Endothelial cell of umbilical vein (primary cell): ENCODE data around the gene DHX36. TPM values are rescaled to one million over a fixed set of nuclear protein-coding genes. Genes with fewer than 3 reads are reported as not detected.
A peak's percentile ranks its signal among the peaks of the same experiment; 100 is the strongest.

Experiments
- BruUV-seq: library from RNA; stranded (reverse); fragments of 400-500 nt; replicated peaks from 2 replicates; lab custom pipeline; 2021; lab: Mats Ljungman, UMichigan
- CTCF ChIA-PET: fragments of 300-600, 350-600 bp; sonication (Branson Sonifier 250); formaldehyde crosslinking; loops from one replicate; lab custom pipeline; 2021; ENCODE audit warnings: antibody characterized with exemption, inconsistent platforms; lab: Charles Lee
- POLR2A ChIA-PET: fragments of 300-600, 350-600 bp; sonication (Branson Sonifier 250); formaldehyde crosslinking; loops from one replicate; lab custom pipeline; 2021; ENCODE audit warnings: antibody characterized with exemption, inconsistent platforms; lab: Charles Lee
- DNase-seq: peaks from one replicate; pipeline ENCODE4 v3.0.0-alpha.2; 2011; ENCODE audit warnings: low read depth, low spot score
- FAIRE-seq: peaks from 2 replicates; lab custom pipeline; 2011; peaks lifted over from hg19 to GRCh38; lab: Jason Lieb, UNC
- H2AFZ ChIP-seq: 2 replicates; pipeline ENCODE4 v1.6.0; 2012; ENCODE audit warnings: low read depth, low read length, control low read depth, inconsistent platforms
- H3K27ac ChIP-seq: 2 replicates; pipeline ENCODE4 v1.5.1; 2011; ENCODE audit warnings: low read depth, mild to moderate bottlenecking, control low read depth, low read length, moderate library complexity; ENCODE audit not compliant: insufficient read depth
- H3K27me3 ChIP-seq, 2 experiments: 2 replicates each; pipeline versions ENCODE4 v1.6.0 to v1.6.1; 2011; ENCODE audit warnings: low read length in 2 of 2, mixed read lengths in 1 of 2; ENCODE audit not compliant: control insufficient read depth in 2 of 2, insufficient read depth in 2 of 2
- H3K36me3 ChIP-seq, 2 experiments: 2 replicates in 1 of 2; 3 replicates in 1 of 2; pipeline ENCODE4 v1.5.1; 2011; ENCODE audit warnings: low read length in 2 of 2, mild to moderate bottlenecking in 1 of 2, moderate library complexity in 1 of 2; ENCODE audit not compliant: control insufficient read depth in 2 of 2, insufficient read depth in 2 of 2; ENCODE audit errors: extremely low read depth in 1 of 2
- H3K4me1 ChIP-seq: 3 replicates; pipeline ENCODE4 v1.5.1; 2011; ENCODE audit warnings: mild to moderate bottlenecking, low read length; ENCODE audit not compliant: control insufficient read depth, insufficient read depth; ENCODE audit errors: extremely low read depth
- H3K4me2 ChIP-seq: 2 replicates; pipeline ENCODE4 v1.6.1; 2011; ENCODE audit warnings: low read length, control low read depth, mixed read lengths; ENCODE audit not compliant: insufficient read depth
- H3K4me3 ChIP-seq, 3 experiments: fragments of 200-600 bp in 1 of 3; sonication (generic), shearing (Covaris generic) in 1 of 3; replicated peaks in 1 of 3; 2 replicates each; pipeline ENCODE4 v1.5.1; 2011 to 2016; ENCODE audit warnings: control low read depth in 3 of 3, low read length in 3 of 3, mild to moderate bottlenecking in 2 of 3, inconsistent platforms in 1 of 3, low read depth in 1 of 3, moderate library complexity in 1 of 3; ENCODE audit not compliant: insufficient read depth in 1 of 3
- H3K79me2 ChIP-seq: 2 replicates; pipeline ENCODE4 v1.6.0; 2012; ENCODE audit warnings: low read length, inconsistent platforms; ENCODE audit not compliant: control insufficient read depth, insufficient read depth
- H3K9ac ChIP-seq: replicated peaks from 2 replicates; pipeline ENCODE3; 2011; ENCODE audit warnings: low read length, control low read depth; ENCODE audit not compliant: insufficient read depth; ENCODE audit errors: extremely low read depth
- H3K9me1 ChIP-seq: replicated peaks from 3 replicates; pipeline ENCODE4 v1.6.0; 2011; ENCODE audit warnings: mild to moderate bottlenecking, low read length; ENCODE audit not compliant: control insufficient read depth, insufficient read depth; ENCODE audit errors: extremely low read depth
- H3K9me3 ChIP-seq: replicated peaks from 2 replicates; pipeline ENCODE4 v1.5.1; 2012; ENCODE audit warnings: low read length, inconsistent platforms; ENCODE audit not compliant: control insufficient read depth, insufficient read depth
- H4K20me1 ChIP-seq: replicated peaks from 2 replicates; pipeline ENCODE3; 2011; ENCODE audit warnings: mild to moderate bottlenecking, low read length; ENCODE audit not compliant: control insufficient read depth, insufficient read depth; ENCODE audit errors: extremely low read depth
- CTCF ChIP-seq, 2 donors: IDR thresholded peaks; 1 replicate in 1 of 2; 2 replicates in 1 of 2; pipeline ENCODE4 v1.5.1; 2011; ENCODE audit warnings: low read length in 2 of 2, mild to moderate bottlenecking in 2 of 2, moderate library complexity in 2 of 2, control low read depth in 1 of 2, inconsistent platforms in 1 of 2, low read depth in 1 of 2; ENCODE audit not compliant: insufficient read depth in 1 of 2; ENCODE audit errors: extremely low read depth in 1 of 2
- FOS ChIP-seq: IDR thresholded peaks from 2 replicates; pipeline ENCODE4 v1.6.1; 2011; ENCODE audit warnings: mild to moderate bottlenecking, low read length, moderate library complexity, borderline replicate concordance; ENCODE audit not compliant: insufficient read depth
- GATA2 ChIP-seq: IDR thresholded peaks from 2 replicates; pipeline ENCODE4 v1.7.0; 2011; ENCODE audit warnings: low read depth, mild to moderate bottlenecking, moderate library complexity, mixed read lengths, low read length; ENCODE audit not compliant: insufficient read length, insufficient read depth
- JUN ChIP-seq: IDR thresholded peaks from 2 replicates; pipeline ENCODE4 v1.6.1; 2011; ENCODE audit warnings: borderline replicate concordance, low read depth; ENCODE audit not compliant: insufficient read length, insufficient read depth
- MAX ChIP-seq: IDR thresholded peaks from 2 replicates; pipeline ENCODE4 v1.6.1; 2011; ENCODE audit not compliant: insufficient read depth, insufficient read length
- MYC ChIP-seq: IDR thresholded peaks from one replicate; pipeline ENCODE4 v1.6.1; 2011; ENCODE audit warnings: mild to moderate bottlenecking, low read depth, low read length
- dilution Hi-C: fragments of 300-500 bp; cut with MboI; formaldehyde crosslinking; loops from one replicate; pipeline ENCODE4 v1.15.0; 2019; ENCODE audit warnings: low sequenced_read_pairs; ENCODE audit not compliant: extremely low pct_ligation_motif_present
- intact Hi-C: fragments of 100-400 bp; cut with micrococcal nuclease; formaldehyde crosslinking; loops from one replicate; pipeline ENCODE4 v1.10.0; 2022
- polyA plus RNA-seq, 4 experiments: library from polyadenylated mRNA; depleted of rRNA in 3 of 4; stranded (reverse) in 3 of 4; unstranded in 1 of 4; fragments of >200 nt; gene quantifications; 2 replicates each; pipeline versions ENCODE4 v1.2.1 to v1.2.3, GENCODE V29; 2011 to 2012; ENCODE audit warnings: missing spikeins in 1 of 4
- total RNA-seq: library from RNA; stranded (reverse); gene quantifications from 2 replicates; pipeline ENCODE4 v1.2.3, GENCODE V29; 2021

DHX36 gene
- total and polyA plus RNA-seq, 2 donors (not counting 3 experiments of a cell fraction or from before 2014, with no cell fraction given): 19.6 to 52.7 TPM

DNA sequence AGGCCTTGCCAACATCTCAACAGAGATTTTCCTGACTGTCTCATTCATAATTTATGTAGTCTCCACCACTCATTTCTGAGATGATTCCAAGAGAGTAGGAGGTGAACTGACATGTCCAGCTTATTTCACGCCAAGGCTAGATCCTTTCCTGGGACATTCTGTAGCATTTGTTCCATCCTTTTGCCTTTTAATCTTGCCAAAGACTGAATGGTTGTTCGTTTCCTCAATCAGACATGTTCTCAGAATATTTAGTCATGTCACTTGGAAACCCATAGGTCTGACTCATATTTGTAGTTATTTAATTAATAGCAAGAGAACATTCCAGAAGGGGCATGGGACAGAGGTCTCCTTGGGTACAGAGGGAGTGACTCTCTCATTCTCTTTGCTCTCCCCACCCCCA is 80.9 kb downstream of the DHX36 start:
- intact Hi-C loops: no loop called here
- dilution Hi-C loops: no loop called here
- Histone ChIP-seq H3K27me3 (no peaks in the 10 kb centered on the region), H3K9me3 (no peaks in the 10 kb centered on the region), H3K9me1 (no peaks in the 10 kb centered on the region), H3K27ac (no peak overlapping the region), H3K9ac (no peak overlapping the region), H3K4me2 (no peak overlapping the region), H3K4me1 (peaks cover 10% of the 10 kb centered on the region), H3K79me2 (no peaks in the 10 kb centered on the region), H3K4me3 (no peak overlapping the region), H2AFZ (no peak overlapping the region), H3K36me3 (no peaks in the 10 kb centered on the region), H4K20me1 (no peaks in the 10 kb centered on the region)
- BruUV-seq: no TSS peak
- DNase-seq (peak; percentile 18), FAIRE-seq (no peak)
- peak; percentile 36 for TF ChIP-seq FOS
- no peak for TF ChIP-seq JUN
- no peak for TF ChIP-seq GATA2
- no peak for TF ChIP-seq MAX
- POLR2A ChIA-PET: no interaction called here
- CTCF ChIA-PET: no interaction called here

DNA sequence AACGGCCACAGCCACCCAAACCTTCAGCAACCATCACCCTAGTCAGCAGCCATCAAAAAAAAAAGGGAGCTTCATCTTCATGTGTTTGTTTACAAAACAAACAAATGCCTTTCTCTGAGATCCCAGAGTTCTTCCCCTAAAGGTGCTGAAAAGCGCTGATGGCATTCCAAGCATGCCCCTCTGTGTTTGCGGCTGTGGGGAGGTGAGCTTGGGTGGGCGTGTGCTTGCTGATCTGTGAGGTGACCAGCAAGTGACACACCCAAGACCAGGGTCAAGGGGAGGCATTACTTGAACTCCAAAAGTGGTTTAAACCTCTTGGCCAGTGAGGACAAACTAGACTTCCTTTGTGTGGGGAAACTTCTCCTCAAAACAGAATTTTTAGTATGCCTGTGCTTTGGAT is 81.5 kb downstream of the DHX36 start:
- no peak overlapping the region for H2AFZ ChIP-seq
- FAIRE-seq: no peak

More for the DNA sequence above, 81.5 kb downstream of the DHX36 start:
- Histone ChIP-seq H3K4me3 (no peak overlapping the region), H4K20me1 (no peaks in the 10 kb centered on the region), H3K9ac (no peak overlapping the region), H3K9me3 (no peaks in the 10 kb centered on the region), H3K4me1 (peaks cover 10% of the 10 kb centered on the region), H3K9me1 (no peaks in the 10 kb centered on the region), H3K27ac (no peak overlapping the region), H3K4me2 (no peak overlapping the region), H3K27me3 (no peaks in the 10 kb centered on the region), H3K36me3 (no peaks in the 10 kb centered on the region), H3K79me2 (no peaks in the 10 kb centered on the region)
- BruUV-seq: no TSS peak
- ChIA-PET POLR2A (no interaction called here), CTCF (no interaction called here)
- no peak for TF ChIP-seq GATA2
- no peak for TF ChIP-seq JUN
- TF ChIP-seq FOS: no peak
- no peak for TF ChIP-seq MAX
- no peak for TF ChIP-seq CTCF (IDR thresholded peaks at IDR 0.05; ENCODE audit: extremely low read depth in 1 of 2, insufficient read depth in 1 of 2, low read depth in 1 of 2, low read length in 2 of 2)
- no peak for TF ChIP-seq MYC
- DNase-seq: no peak
- dilution Hi-C loops: no loop called here
- intact Hi-C loops: no loop called here
